SK-N-SH (cell line): ENCODE results near the gene ZNF783.

ENCODE experiments used
- CHD2 ChIP-seq: fragments of 150-350 bp; IDR thresholded peaks from 2 replicates; pipeline ENCODE4 v1.6.1; 2018; ENCODE audit warnings: low read length; ENCODE audit not compliant: partially characterized antibody
- CTCF ChIP-seq: fragments of 200-600 bp; sonication (generic); IDR thresholded peaks from 2 replicates; pipeline ENCODE4 v1.6.1; 2017; ENCODE audit warnings: antibody characterized with exemption, mild to moderate bottlenecking, moderate library complexity
- EP300 ChIP-seq, 2 experiments: IDR thresholded peaks; 2 replicates each; pipeline versions ENCODE4 v1.4.0 to v1.6.1; 2012; ENCODE audit warnings: borderline replicate concordance in 1 of 2, low read depth in 1 of 2, low read length in 1 of 2
- EZH2phosphoT487 ChIP-seq: fragments of 200-600 bp; sonication (generic); IDR thresholded peaks from 2 replicates; pipeline ENCODE4 v1.6.1; 2017; ENCODE audit warnings: low read depth, mixed run types, mild to moderate bottlenecking, antibody characterized with exemption, moderate library complexity, borderline replicate concordance
- FOXJ3 ChIP-seq: sonication (generic); formaldehyde crosslinking; IDR thresholded peaks from 2 replicates; pipeline ENCODE4 v1.5.1; 2020; ENCODE audit warnings: mild to moderate bottlenecking, missing genetic modification reagents
- MXI1 ChIP-seq: IDR thresholded peaks from 2 replicates; pipeline ENCODE4 v1.6.1; 2012; ENCODE audit warnings: mild to moderate bottlenecking, low read depth, low read length, improper control_type of control experiment
- NFIC ChIP-seq: IDR thresholded peaks from 2 replicates; pipeline ENCODE4 v1.4.0; 2012; ENCODE audit warnings: borderline replicate concordance
- POLR2AphosphoS5 ChIP-seq: IDR thresholded peaks from 2 replicates; pipeline ENCODE4 v1.6.1; 2012; ENCODE audit warnings: low read depth, low read length
- RAD21 ChIP-seq: IDR thresholded peaks from 2 replicates; pipeline ENCODE4 v1.6.1; 2012; ENCODE audit warnings: mild to moderate bottlenecking, low read length
- RCOR1 ChIP-seq: fragments of 150-350 bp; IDR thresholded peaks from 2 replicates; pipeline ENCODE4 v1.6.1; 2017; ENCODE audit warnings: antibody characterized with exemption, low read length
- RFX5 ChIP-seq: IDR thresholded peaks from 2 replicates; pipeline ENCODE4 v1.6.1; 2012; ENCODE audit warnings: mild to moderate bottlenecking, improper control_type of control experiment, low read length
- TAF1 ChIP-seq: IDR thresholded peaks from 2 replicates; pipeline ENCODE4 v1.6.1; 2012; ENCODE audit warnings: low read depth, mild to moderate bottlenecking, low read length, moderate library complexity, borderline replicate concordance

GRCh38 chr7:149278396-149278795 lies 16.4 kb downstream of the ZNF783 start:
- TF ChIP-seq MXI1 (no peak), CTCF (no peak), EZH2phosphoT487 (no peak), EP300 (IDR thresholded peaks at IDR 0.05; ENCODE audit: borderline replicate concordance in 1 of 2, low read depth in 1 of 2, low read length in 1 of 2) (no peak), POLR2AphosphoS5 (no peak), FOXJ3 (CRISPR knock-in tag) (no peak), NFIC (no peak), TAF1 (no peak), RAD21 (no peak), RCOR1 (no peak), CHD2 (no peak), RFX5 (no peak)
